ENCODE results near the gene NANOS1.
"Not testable (repeated sequence)": the region's sequence is repeated elsewhere in the genome, so short reads cannot be mapped to it uniquely, and the experiment has no call there.

The NANOS1 gene

GRCh38 chr10:119022846-119023552, 6.5 kb upstream of the NANOS1 start:
- no peak for DNase-seq

- no peak for DNase-seq
These were observed 6.0 kb upstream of the NANOS1 start for GRCh38 chr10:119023553-119023868.

- no peak for DNase-seq
These were observed 4.6 kb upstream of the NANOS1 start for GRCh38 chr10:119024882-119025281.

GRCh38 chr10:119025336-119025735, 4.2 kb upstream of the NANOS1 start:
- DNase-seq = no peak

GRCh38 chr10:119025776-119026175, 3.7 kb upstream of the NANOS1 start:
- DNase-seq = no peak

- no peak for DNase-seq
These were observed 3.0 kb upstream of the NANOS1 start for GRCh38 chr10:119026301-119027110.

- DNase-seq = not testable (repeated sequence)
These were observed 1.0 kb upstream of the NANOS1 start for GRCh38 chr10:119028445-119028899.

- peak; percentile 89 for DNase-seq
These were observed 458 bp upstream of the NANOS1 start for GRCh38 chr10:119028900-119029612.

- peak; percentile 50 for DNase-seq
These were observed 1.1 kb downstream of the NANOS1 start for GRCh38 chr10:119030421-119031250.

GRCh38 chr10:119031496-119032059, 2.1 kb downstream of the NANOS1 start:
- DNase-seq = no peak

GRCh38 chr10:119039161-119039560, 9.6 kb downstream of the NANOS1 start:
- DNase-seq = no peak

- DNase-seq = no peak
These were observed 11.8 kb downstream of the NANOS1 start for GRCh38 chr10:119041326-119041725.

- DNase-seq = no peak
These were observed 12.7 kb downstream of the NANOS1 start for GRCh38 chr10:119042169-119042568.

GRCh38 chr10:119045561-119045960, 16.0 kb downstream of the NANOS1 start:
- no peak for DNase-seq

GRCh38 chr10:119049361-119049760, 19.8 kb downstream of the NANOS1 start:
- no peak for DNase-seq

- DNase-seq = no peak
These were observed 20.3 kb downstream of the NANOS1 start for GRCh38 chr10:119049777-119050176.

GRCh38 chr10:119051775-119052174, 22.3 kb downstream of the NANOS1 start:
- no peak for DNase-seq

GRCh38 chr10:119055472-119055871, 26.0 kb downstream of the NANOS1 start:
- DNase-seq = no peak

GRCh38 chr10:119058010-119058409, 28.5 kb downstream of the NANOS1 start:
- no peak for DNase-seq

- DNase-seq = no peak
These were observed 30.0 kb downstream of the NANOS1 start for GRCh38 chr10:119059557-119059956.

- no peak for DNase-seq
These were observed 30.6 kb downstream of the NANOS1 start for GRCh38 chr10:119060107-119060506.

- DNase-seq = no peak
These were observed 31.8 kb downstream of the NANOS1 start for GRCh38 chr10:119061352-119061751.
